ENCODE data around the gene KCNT2.

Gene KCNT2

GRCh38 chr1:196324345-196324744 lies 283.9 kb downstream of the KCNT2 start:
- H3K4me3 ChIP-seq (ENCODE audit: low read depth, low read length), result no peak overlapping the region
- TF ChIP-seq, protein P1, sequence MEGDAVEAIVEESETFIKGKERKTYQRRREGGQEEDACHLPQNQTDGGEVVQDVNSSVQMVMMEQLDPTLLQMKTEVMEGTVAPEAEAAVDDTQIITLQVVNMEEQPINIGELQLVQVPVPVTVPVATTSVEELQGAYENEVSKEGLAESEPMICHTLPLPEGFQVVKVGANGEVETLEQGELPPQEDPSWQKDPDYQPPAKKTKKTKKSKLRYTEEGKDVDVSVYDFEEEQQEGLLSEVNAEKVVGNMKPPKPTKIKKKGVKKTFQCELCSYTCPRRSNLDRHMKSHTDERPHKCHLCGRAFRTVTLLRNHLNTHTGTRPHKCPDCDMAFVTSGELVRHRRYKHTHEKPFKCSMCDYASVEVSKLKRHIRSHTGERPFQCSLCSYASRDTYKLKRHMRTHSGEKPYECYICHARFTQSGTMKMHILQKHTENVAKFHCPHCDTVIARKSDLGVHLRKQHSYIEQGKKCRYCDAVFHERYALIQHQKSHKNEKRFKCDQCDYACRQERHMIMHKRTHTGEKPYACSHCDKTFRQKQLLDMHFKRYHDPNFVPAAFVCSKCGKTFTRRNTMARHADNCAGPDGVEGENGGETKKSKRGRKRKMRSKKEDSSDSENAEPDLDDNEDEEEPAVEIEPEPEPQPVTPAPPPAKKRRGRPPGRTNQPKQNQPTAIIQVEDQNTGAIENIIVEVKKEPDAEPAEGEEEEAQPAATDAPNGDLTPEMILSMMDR (IDR thresholded peaks at IDR 0.05; ENCODE audit: low read depth, low read length), result no peak

GRCh38 chr1:196323869-196324268 lies 284.4 kb downstream of the KCNT2 start:
- H3K4me3 ChIP-seq (ENCODE audit: low read depth, low read length), result no peak overlapping the region
- TF ChIP-seq, protein P1 (IDR thresholded peaks at IDR 0.05; ENCODE audit: low read depth, low read length), result no peak

DNA sequence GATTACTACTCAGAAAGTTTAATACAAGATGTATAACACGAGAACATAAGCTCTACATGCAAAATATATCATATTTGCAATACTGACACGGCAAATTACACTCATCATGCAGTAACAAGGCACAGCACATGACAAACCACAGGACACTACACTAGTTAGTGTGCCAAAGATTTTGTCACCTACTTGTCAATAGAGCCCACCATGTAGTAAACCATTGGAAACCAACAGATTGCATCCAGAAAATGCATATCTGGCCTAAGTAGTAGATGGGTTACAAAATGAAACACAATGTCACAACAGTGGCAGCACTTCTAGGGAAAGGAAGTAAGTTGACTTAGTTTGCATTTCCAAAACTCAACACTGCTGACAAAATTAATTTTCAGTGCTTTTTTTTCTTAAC lies 288.9 kb downstream of the KCNT2 start:
- no peak overlapping the region for H3K4me3 ChIP-seq (ENCODE audit: low read depth, low read length)
- TF ChIP-seq, protein P1 (IDR thresholded peaks at IDR 0.05; ENCODE audit: low read depth, low read length), result no peak

DNA sequence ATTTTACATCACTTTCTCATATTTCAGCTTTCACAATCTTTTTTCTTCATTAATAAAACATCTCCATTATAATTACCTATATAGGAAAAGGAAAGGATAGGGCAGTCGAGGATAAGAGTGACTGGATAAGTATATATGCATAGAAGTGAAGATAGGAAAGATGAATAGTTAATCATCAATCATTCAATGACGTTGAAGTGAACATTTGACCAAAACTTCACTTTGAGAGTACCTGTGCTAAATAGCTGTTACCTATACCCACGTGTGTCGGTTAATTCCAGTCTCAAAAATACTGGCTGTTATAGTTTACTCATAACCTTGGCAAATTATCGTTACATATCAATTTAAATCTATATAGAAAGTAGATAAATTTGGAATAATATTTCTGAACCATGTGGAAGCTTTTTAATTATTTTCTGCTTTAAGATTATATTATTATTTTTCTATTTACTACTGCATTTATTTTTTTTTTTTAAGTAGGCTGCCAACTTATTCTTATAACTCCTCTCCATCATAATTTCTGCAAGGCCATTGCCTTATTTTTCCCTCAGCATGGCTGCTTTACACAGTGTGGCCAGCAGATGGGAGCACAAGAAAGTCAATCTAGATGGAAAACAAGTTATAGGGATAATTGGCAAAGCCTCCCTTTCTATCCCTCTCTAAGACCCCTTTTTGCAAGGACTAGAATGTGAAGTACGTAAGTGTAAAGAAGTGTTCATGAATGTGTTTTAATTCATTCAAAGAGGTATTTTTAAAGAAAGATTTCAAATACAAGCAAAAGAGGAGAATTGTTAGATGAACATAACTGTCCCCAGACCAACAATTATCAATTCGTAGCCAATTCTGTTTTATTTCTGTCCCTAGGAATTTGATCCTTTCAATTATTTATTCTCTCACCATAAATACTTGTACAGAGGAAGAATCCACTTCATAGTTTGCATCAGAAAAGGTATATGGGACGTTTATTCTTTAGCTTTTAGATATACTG lies 290.4 kb downstream of the KCNT2 start:
- H3K4me3 ChIP-seq (ENCODE audit: low read depth, low read length), result no peak overlapping the region
- TF ChIP-seq, protein P1 (IDR thresholded peaks at IDR 0.05; ENCODE audit: low read depth, low read length), result no peak

GRCh38 chr1:196312739-196313138 lies 295.5 kb downstream of the KCNT2 start:
- no peak overlapping the region for H3K4me3 ChIP-seq (ENCODE audit: low read depth, low read length)
- TF ChIP-seq, protein P1 (IDR thresholded peaks at IDR 0.05; ENCODE audit: low read depth, low read length), result no peak

DNA sequence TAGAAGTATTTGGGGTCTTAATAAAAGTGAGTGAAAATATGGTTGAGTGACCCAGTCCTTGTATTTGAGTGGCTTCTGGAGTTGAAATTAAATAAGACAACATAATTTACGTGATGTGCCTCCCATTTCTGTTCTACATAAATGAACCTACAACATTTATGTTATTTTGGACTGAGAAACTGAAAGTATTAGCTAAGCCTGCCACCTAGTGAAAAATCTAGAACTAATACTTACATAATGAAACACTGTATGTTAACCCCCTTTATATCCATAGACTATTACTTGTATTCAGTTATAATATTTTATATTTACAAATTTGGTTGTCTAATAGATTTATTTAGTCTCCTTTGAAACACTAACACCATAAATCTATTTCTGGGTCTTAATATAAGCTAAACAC lies 298.9 kb downstream of the KCNT2 start:
- TF ChIP-seq, protein P1 (IDR thresholded peaks at IDR 0.05; ENCODE audit: low read depth, low read length), result no peak
- no peak overlapping the region for H3K4me3 ChIP-seq (ENCODE audit: low read depth, low read length)

- TF ChIP-seq, protein P1 (IDR thresholded peaks at IDR 0.05; ENCODE audit: low read depth, low read length), result no peak
- no peak overlapping the region for H3K4me3 ChIP-seq (ENCODE audit: low read depth, low read length)
These were observed 300.1 kb downstream of the KCNT2 start for GRCh38 chr1:196308176-196308575.
